Measurements from ENCODE around the gene WIPI1. TPM values are rescaled to one million over a fixed set of nuclear protein-coding genes. Genes with fewer than 3 reads are reported as not detected.
"Not testable (repeated sequence)": the region's sequence is repeated elsewhere in the genome, so short reads cannot be mapped to it uniquely, and the experiment has no call there.

The WIPI1 gene
- total RNA-seq, 1 donor from 2014 or later: 49.9 TPM

- no peaks in the 10 kb centered on the region for H3K36me3 ChIP-seq (ENCODE audit: control insufficient read depth, insufficient read depth, low read length)
- H3K27me3 ChIP-seq (ENCODE audit: control insufficient read depth, insufficient read depth, low read length): no peaks in the 10 kb centered on the region
- H3K4me3 ChIP-seq (ENCODE audit: low read depth, low read length): no peak overlapping the region
- TF ChIP-seq CTCF (IDR thresholded peaks at IDR 0.05; ENCODE audit: insufficient read depth, low read length, poor library complexity, severe bottlenecking): no peak
- DNase-seq (ENCODE audit: low read depth): no peak
Measured at GRCh38 chr17:68497885-68498319, 40.6 kb upstream of the WIPI1 start.

- TF ChIP-seq CTCF (IDR thresholded peaks at IDR 0.05; ENCODE audit: insufficient read depth, low read length, poor library complexity, severe bottlenecking): no peak
- no peaks in the 10 kb centered on the region for H3K27me3 ChIP-seq (ENCODE audit: control insufficient read depth, insufficient read depth, low read length)
Measured at GRCh38 chr17:68495081-68495480, 37.8 kb upstream of the WIPI1 start.

GRCh38 chr17:68492394-68493054 is 35.2 kb upstream of the WIPI1 start:
- not testable (repeated sequence) for H3K4me3 ChIP-seq (ENCODE audit: low read depth, low read length); H3K36me3 ChIP-seq (ENCODE audit: control insufficient read depth, insufficient read depth, low read length); DNase-seq (ENCODE audit: low read depth); H3K27me3 ChIP-seq (ENCODE audit: control insufficient read depth, insufficient read depth, low read length)

More at GRCh38 chr17:68495081-68495480, 37.8 kb upstream of the WIPI1 start:
- no peak overlapping the region for H3K4me3 ChIP-seq (ENCODE audit: low read depth, low read length)
- DNase-seq (ENCODE audit: low read depth): no peak
- H3K36me3 ChIP-seq (ENCODE audit: control insufficient read depth, insufficient read depth, low read length): no peaks in the 10 kb centered on the region

GRCh38 chr17:68491381-68492231 is 34.3 kb upstream of the WIPI1 start:
- Histone ChIP-seq H3K36me3 (ENCODE audit: control insufficient read depth, insufficient read depth, low read length) (no peaks in the 10 kb centered on the region), H3K4me3 (ENCODE audit: low read depth, low read length) (no peak overlapping the region), H3K27me3 (ENCODE audit: control insufficient read depth, insufficient read depth, low read length) (no peaks in the 10 kb centered on the region)
- TF ChIP-seq CTCF (IDR thresholded peaks at IDR 0.05; ENCODE audit: insufficient read depth, low read length, poor library complexity, severe bottlenecking): no peak
- DNase-seq (ENCODE audit: low read depth): no peak

- TF ChIP-seq CTCF (IDR thresholded peaks at IDR 0.05; ENCODE audit: insufficient read depth, low read length, poor library complexity, severe bottlenecking): no peak
- no peaks in the 10 kb centered on the region for H3K36me3 ChIP-seq (ENCODE audit: control insufficient read depth, insufficient read depth, low read length)
- no peaks in the 10 kb centered on the region for H3K27me3 ChIP-seq (ENCODE audit: control insufficient read depth, insufficient read depth, low read length)
- DNase-seq (ENCODE audit: low read depth): no peak
- no peak overlapping the region for H3K4me3 ChIP-seq (ENCODE audit: low read depth, low read length)
Measured at GRCh38 chr17:68489919-68490318, 32.6 kb upstream of the WIPI1 start.

GRCh38 chr17:68484458-68484857 is 27.2 kb upstream of the WIPI1 start:
- no peak for DNase-seq (ENCODE audit: low read depth)
- Histone ChIP-seq H3K4me3 (ENCODE audit: low read depth, low read length) (no peak overlapping the region), H3K27me3 (ENCODE audit: control insufficient read depth, insufficient read depth, low read length) (no peaks in the 10 kb centered on the region), H3K36me3 (ENCODE audit: control insufficient read depth, insufficient read depth, low read length) (no peaks in the 10 kb centered on the region)
- no peak for TF ChIP-seq CTCF (IDR thresholded peaks at IDR 0.05; ENCODE audit: insufficient read depth, low read length, poor library complexity, severe bottlenecking)
